GM21526 (cell line): ENCODE results near the gene PEA15.

ENCODE experiments used
- ATAC-seq: cut with Tn5 transposase; IDR thresholded peaks from one replicate; pipeline ENCODE4 v1.9.1; 2021; ENCODE audit warnings: moderate library complexity; ENCODE audit not compliant: unreplicated experiment, low FRiP score

PEA15 gene

GRCh38 chr1:160207771-160208556 is 2.8 kb downstream of the PEA15 start:
- ATAC-seq = no peak

- ATAC-seq = no peak
Measured at GRCh38 chr1:160208557-160209320, 3.6 kb downstream of the PEA15 start.

- ATAC-seq = no peak
Measured at GRCh38 chr1:160209321-160210046, 4.3 kb downstream of the PEA15 start.

- no peak for ATAC-seq
Measured at GRCh38 chr1:160210561-160210960, 5.4 kb downstream of the PEA15 start.

DNA sequence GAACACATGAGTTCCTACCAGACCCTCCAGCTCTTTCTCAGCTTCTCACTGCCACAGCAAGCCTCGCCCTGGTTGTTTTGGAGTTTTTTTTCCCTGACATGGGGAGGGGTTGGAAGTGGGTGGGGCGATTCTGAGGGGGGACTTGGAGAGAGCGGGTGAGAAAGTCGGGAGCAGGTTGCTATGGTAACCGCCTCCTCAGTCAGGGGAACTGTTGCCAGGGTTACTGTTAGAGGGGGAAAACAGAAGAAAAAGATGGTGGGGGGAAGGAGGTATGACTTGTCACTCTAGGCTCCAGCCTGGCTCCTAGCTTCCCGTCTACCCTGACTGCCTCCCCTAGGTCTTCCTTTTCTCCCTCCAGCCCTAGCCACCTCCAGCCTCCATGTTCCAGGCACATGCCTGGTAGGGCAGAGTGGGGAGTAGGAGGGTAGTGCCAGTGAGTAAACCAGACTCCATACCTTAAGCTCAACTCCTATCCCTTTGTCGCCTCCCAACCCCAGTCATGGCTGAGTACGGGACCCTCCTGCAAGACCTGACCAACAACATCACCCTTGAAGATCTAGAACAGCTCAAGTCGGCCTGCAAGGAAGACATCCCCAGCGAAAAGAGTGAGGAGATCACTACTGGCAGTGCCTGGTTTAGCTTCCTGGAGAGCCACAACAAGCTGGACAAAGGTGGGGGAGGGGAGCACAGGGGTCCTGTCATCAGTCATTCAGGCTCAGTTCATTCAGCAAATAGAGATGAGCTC is 6.0 kb downstream of the PEA15 start:
- ATAC-seq = no peak

GRCh38 chr1:160214481-160215140 is 9.4 kb downstream of the PEA15 start:
- no peak for ATAC-seq

GRCh38 chr1:160216301-160216700 is 11.1 kb downstream of the PEA15 start:
- no peak for ATAC-seq

GRCh38 chr1:160217481-160218051 is 12.4 kb downstream of the PEA15 start:
- ATAC-seq = no peak

- no peak for ATAC-seq
Measured at GRCh38 chr1:160219062-160219929, 14.1 kb downstream of the PEA15 start.

GRCh38 chr1:160220301-160220700 is 15.1 kb downstream of the PEA15 start:
- no peak for ATAC-seq

DNA sequence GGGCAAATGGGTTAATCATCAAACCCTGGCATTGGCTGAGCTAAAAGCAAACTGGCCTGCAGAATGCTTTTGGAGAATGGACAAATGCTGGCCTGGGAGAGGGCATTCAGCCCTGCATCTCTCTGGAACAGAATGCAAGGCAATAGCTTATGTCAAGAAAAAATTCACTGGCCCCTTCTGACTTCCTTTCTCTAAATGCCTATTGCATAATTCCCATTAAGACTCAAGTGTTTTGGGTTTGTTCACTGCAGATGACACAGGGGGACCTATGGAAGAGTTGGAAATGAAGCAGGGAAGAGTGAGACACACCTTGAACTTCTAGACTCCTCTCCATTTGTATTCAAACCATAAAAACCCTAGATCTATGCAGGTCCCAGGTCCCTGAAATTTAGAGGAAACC is 15.9 kb downstream of the PEA15 start:
- ATAC-seq = no peak

DNA sequence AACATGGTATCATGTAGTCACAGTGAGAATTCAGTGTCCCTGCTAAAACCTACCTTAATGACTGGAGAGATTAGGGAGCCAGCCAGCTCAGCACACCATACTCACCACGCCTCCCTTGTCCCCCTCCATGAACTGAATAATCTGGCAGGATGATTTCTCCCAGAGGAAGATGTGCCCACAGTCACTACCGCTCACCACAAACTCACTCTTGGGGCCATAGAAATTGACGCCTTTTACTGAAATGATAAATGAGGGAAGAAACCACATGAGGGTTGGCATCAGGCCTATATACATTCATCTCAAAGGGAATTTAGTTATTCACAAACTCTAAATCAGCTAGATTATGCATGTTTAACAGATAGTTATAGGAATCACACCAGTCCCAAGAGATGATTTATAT is 17.4 kb downstream of the PEA15 start:
- no peak for ATAC-seq

DNA sequence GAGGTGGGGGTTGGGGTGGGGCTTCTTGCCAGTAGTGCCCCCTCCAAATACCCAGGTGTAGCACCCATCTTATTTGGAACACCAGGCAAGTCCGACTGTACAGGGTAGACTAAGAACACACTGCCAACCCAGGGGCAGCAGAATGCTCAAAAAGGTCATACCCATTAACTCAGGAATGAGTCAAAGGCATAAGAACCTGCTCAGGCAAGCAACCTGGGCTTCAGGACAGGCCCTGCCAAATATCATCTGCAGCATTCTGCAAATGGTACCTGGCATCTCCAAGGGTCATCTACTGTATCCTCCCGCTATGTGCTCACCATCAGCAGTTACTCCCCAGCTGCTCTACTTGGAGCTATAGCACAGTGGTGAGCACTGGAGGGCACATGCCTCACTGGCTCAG is 19.4 kb downstream of the PEA15 start:
- ATAC-seq = no peak

DNA sequence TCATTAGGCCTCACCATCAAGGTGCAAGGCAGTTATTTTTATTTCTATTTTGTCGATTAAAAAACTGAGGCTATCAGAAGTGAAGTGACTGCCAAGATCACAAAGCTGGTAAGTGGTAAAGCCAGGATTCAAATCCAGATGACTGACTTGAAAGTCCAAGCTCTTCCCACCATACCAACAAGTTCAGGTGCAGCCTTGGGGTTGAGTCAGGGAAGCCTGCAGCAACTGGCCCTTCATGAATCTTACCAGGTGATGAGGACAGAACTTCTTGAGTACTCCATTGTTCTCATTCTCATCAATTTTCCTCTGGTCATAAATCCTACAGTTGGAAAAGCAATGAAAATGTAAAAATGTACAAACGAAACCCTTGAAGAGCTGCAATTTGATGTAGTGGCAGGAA is 20.2 kb downstream of the PEA15 start:
- ATAC-seq = no peak

DNA sequence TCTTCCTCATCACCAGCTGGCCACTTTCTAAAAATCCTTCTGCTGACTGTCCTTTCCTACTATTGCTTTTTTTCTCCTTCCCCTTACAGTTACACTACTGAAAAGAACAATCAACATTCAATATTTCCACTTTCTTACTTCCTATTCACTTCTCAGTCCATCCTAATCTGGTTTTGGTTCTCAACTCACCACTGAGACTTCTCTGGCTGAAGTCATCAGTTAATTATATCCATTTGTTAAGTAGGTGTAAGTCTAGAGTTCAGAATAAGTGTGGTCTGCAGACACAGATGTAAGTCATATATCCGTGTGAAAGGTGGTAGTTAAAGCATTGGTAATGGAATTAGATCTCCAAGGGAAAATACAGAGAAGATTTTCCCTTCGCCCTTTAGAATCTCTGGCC is 21.4 kb downstream of the PEA15 start:
- ATAC-seq = no peak

- no peak for ATAC-seq
Measured at GRCh38 chr1:160227034-160227433, 21.9 kb downstream of the PEA15 start.

GRCh38 chr1:160227561-160227960 is 22.4 kb downstream of the PEA15 start:
- ATAC-seq = no peak

DNA sequence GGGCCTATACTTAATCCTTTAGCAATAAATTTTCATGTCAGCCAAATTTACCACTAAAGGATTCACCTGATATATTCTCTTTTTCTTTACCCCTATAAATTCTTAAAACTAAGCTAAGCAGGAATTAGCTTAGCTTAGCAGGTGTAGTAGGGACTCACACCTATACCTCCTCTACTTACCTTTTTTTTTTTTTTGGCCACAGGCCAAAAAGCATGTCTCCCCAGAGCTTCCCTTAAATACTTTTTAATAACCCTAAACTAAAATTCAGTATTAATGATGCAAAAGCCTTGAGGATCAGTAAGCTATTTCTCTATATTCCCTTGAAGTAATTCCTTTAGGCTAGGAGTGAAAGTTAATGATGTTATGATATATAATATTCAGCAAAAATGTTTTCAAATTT is 23.2 kb downstream of the PEA15 start:
- ATAC-seq = no peak

DNA sequence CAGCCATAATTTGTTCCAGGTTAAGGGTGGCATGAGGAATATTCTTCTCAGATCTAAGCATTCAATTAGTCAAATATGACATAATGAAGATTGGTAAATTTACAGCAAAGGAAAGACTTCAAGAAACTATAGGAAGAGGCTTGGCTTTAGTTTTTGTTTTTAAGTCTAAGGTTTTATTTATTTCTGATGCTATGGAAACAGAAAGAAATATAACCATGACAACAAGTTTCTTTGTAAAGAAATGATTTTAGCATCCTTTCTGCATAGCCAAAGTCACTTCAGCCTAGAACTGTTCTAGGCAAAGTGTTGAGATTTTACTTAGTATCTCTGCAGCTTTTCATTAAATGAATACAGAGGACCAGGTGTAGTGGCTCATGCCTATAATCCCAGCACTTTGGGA is 27.7 kb downstream of the PEA15 start:
- ATAC-seq = no peak
